ENCODE data around the gene HDAC4. TPM values are rescaled to one million over a fixed set of nuclear protein-coding genes. Genes with fewer than 3 reads are reported as not detected.
A peak's percentile ranks its signal among the peaks of the same experiment; 100 is the strongest.

The HDAC4 gene
- total and polyA plus RNA-seq, 2 of the 8 experiments (the other 6 are each of a cell fraction or from before 2014, with no cell fraction given) = 15.4 to 31.5 TPM

GRCh38 chr2:239304533-239305221 lies 96.1 kb downstream of the HDAC4 start:
- peaks cover 0 to 95% of the 10 kb centered on the region in 2 experiments; a peak in 2 of 4 replicates for H3K79me2 ChIP-seq (ENCODE audit: control insufficient read depth in 1 of 2, insufficient read depth in 2 of 2, low read length in 2 of 2)
- H3K9me3 ChIP-seq (ENCODE audit: insufficient read depth in 2 of 2, low read depth in 1 of 2, low read length in 1 of 2) = no peaks in the 10 kb centered on the region
- no peak overlapping the region for H3K4me3 ChIP-seq (ENCODE audit: extremely low read depth in 1 of 4, insufficient read depth in 2 of 4, low read depth in 3 of 4, low read length in 4 of 4)
- no peak overlapping the region for H4K8ac ChIP-seq (ENCODE audit: extremely low read depth, insufficient read depth, low read length)
- no peak overlapping the region for H2BK12ac ChIP-seq (ENCODE audit: low read depth, low read length)
- peak overlapping the region; percentile 23 for H3K27ac ChIP-seq (ENCODE audit: low read depth, low read length)
- no peak overlapping the region for H4K91ac ChIP-seq (replicated peaks; ENCODE audit: insufficient read length, low read length)
- H2BK5ac ChIP-seq (ENCODE audit: low read depth, low read length) = no peak overlapping the region
- no peak overlapping the region for H3K23ac ChIP-seq (ENCODE audit: insufficient read length)
- peaks cover 7 to 9% of the 10 kb centered on the region in 2 experiments for H4K20me1 ChIP-seq (replicated peaks in 1 of 2; ENCODE audit: control insufficient read depth in 1 of 2, insufficient read depth in 2 of 2, low read length in 2 of 2)
- H3K27me3 ChIP-seq (replicated peaks in 1 of 4; ENCODE audit: control insufficient read depth in 3 of 4, extremely low read depth in 1 of 4, insufficient read depth in 3 of 4, low read length in 3 of 4) = no peaks in the 10 kb centered on the region
- FAIRE-seq (no peak), DNase-seq (ENCODE audit: low read depth in 1 of 2, low spot score in 2 of 2) (no peak)
- no peak overlapping the region for H3K4ac ChIP-seq (replicated peaks; ENCODE audit: insufficient read length, low read depth, low read length)
- ChIA-PET POLR2A (ENCODE audit: partially characterized antibody) (interaction anchor here (0.8 to 1.4 kb wide), 5 partner anchors 12 to 96 kb away, joined by 3 to 4 read pairs (median 3); partner anchors contain the start of gene HDAC4), CTCF (ENCODE audit: partially characterized antibody) (interaction anchor here (1.2 to 4.6 kb wide), 5 partner anchors 10 to 161 kb away, joined by 3 to 20 read pairs (median 6); no protein-coding TSS in a partner anchor)
- no peaks in the 10 kb centered on the region for H3K23me2 ChIP-seq (ENCODE audit: low read depth, low read length)
- no peak overlapping the region for H2BK120ac ChIP-seq (replicated peaks; ENCODE audit: low read depth, low read length)
- no peak overlapping the region for H2AK5ac ChIP-seq (ENCODE audit: low read depth, low read length)
- no peak overlapping the region for H3K4me2 ChIP-seq (ENCODE audit: insufficient read depth in 1 of 2, low read depth in 2 of 2, low read length in 2 of 2)
- H2BK15ac ChIP-seq (ENCODE audit: low read length) = no peak overlapping the region
- H3K14ac ChIP-seq (ENCODE audit: insufficient read length) = no peak overlapping the region
- H3K4me1 ChIP-seq (replicated peaks in 1 of 4; ENCODE audit: control insufficient read depth in 3 of 4, insufficient read depth in 4 of 4, low read length in 3 of 4) = peaks cover 0 to 22% (median 9%) of the 10 kb centered on the region in 4 experiments; a peak in 5 of 7 replicates
- WGBS, 2 experiments (ENCODE audit: extremely low coverage in 1 of 2, insufficient coverage in 1 of 2, insufficient read length in 1 of 2, insufficient replicate concordance in 2 of 2, low coverage in 1 of 2, low lambda C conversion rate in 2 of 2, missing lambda C conversion rate in 1 of 2) = 89% methylated on average over 16 of the region's 16 CpGs; no CpG with 5 or more reads in 1 of the 2 experiments
- no peak overlapping the region for H2BK20ac ChIP-seq (ENCODE audit: low read length)
- H2AFZ ChIP-seq (ENCODE audit: low read length) = no peak overlapping the region
- no peak overlapping the region for H4K5ac ChIP-seq (ENCODE audit: insufficient read length, low read depth, low read length)
- H3K18ac ChIP-seq (ENCODE audit: extremely low read depth, low read length) = no peak overlapping the region
- H3K56ac ChIP-seq (replicated peaks; ENCODE audit: insufficient read length, low read depth, low read length) = no peak overlapping the region
- no peaks in the 10 kb centered on the region for H3K36me3 ChIP-seq (ENCODE audit: control insufficient read depth in 2 of 4, insufficient read depth in 4 of 4, low read length in 3 of 4)
- peaks cover 13% of the 10 kb centered on the region; the same call in 1 of the 2 replicates for H3K79me1 ChIP-seq (ENCODE audit: low read depth, low read length)
- H3K9ac ChIP-seq (replicated peaks in 1 of 4; ENCODE audit: extremely low read depth in 1 of 4, low read depth in 3 of 4, low read length in 3 of 4) = no peak overlapping the region
- no peak for TF ChIP-seq TCF12 (IDR thresholded peaks at IDR 0.05; ENCODE audit: low read depth, low read length)
- no peak for TF ChIP-seq GABPA (IDR thresholded peaks at IDR 0.05; ENCODE audit: borderline replicate concordance, insufficient read depth, low read length)
- TF ChIP-seq SIX5 (IDR thresholded peaks at IDR 0.05; ENCODE audit: low read depth, low read length) = no peak
- no peak for TF ChIP-seq PHF8 (conservative IDR thresholded peaks at IDR 0.05; ENCODE audit: low read depth, low read length)
- TF ChIP-seq GTF2F1 (IDR thresholded peaks at IDR 0.05; ENCODE audit: borderline replicate concordance, low read depth, low read length) = no peak
- TF ChIP-seq, protein P1, sequence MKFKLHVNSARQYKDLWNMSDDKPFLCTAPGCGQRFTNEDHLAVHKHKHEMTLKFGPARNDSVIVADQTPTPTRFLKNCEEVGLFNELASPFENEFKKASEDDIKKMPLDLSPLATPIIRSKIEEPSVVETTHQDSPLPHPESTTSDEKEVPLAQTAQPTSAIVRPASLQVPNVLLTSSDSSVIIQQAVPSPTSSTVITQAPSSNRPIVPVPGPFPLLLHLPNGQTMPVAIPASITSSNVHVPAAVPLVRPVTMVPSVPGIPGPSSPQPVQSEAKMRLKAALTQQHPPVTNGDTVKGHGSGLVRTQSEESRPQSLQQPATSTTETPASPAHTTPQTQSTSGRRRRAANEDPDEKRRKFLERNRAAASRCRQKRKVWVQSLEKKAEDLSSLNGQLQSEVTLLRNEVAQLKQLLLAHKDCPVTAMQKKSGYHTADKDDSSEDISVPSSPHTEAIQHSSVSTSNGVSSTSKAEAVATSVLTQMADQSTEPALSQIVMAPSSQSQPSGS (IDR thresholded peaks at IDR 0.05; ENCODE audit: low read length) = no peak
- TF ChIP-seq HDAC2 (IDR thresholded peaks at IDR 0.05; ENCODE audit: borderline replicate concordance in 1 of 2, low read depth in 2 of 2, low read length in 2 of 2) = no peak
- TF ChIP-seq NANOG (IDR thresholded peaks at IDR 0.05; ENCODE audit: insufficient read depth, low read depth, low read length, poor library complexity, severe bottlenecking) = no peak
- no peak for TF ChIP-seq KDM1A (IDR thresholded peaks at IDR 0.05; ENCODE audit: borderline replicate concordance, low read length)
- no peak for TF ChIP-seq ASH2L (IDR thresholded peaks at IDR 0.05; ENCODE audit: low read length)

Data from H1 (cell line).